MCF 10A (cell line): ENCODE measurements around the gene FNIP1. TPM values are rescaled to one million over a fixed set of nuclear protein-coding genes. Genes with fewer than 3 reads are reported as not detected.
"Not testable (repeated sequence)": the region's sequence is repeated elsewhere in the genome, so short reads cannot be mapped to it uniquely, and the experiment has no call there.

Source experiments
- BruUV-seq: library from RNA; stranded (reverse); fragments of 400-500 nt; replicated peaks from 2 replicates; lab custom pipeline; 2021; lab: Mats Ljungman, UMichigan
- CTCF ChIA-PET: fragments of 300-600 bp; sonication (Branson Sonifier 250); formaldehyde crosslinking; extraction: SDS; loops from one replicate; lab custom pipeline; 2021; ENCODE audit warnings: antibody characterized with exemption, inconsistent platforms; lab: Yijun Ruan, JAX
- POLR2A ChIA-PET: fragments of 300-600, 350-650 bp; sonication (Branson Sonifier 250); formaldehyde crosslinking; extraction: SDS; loops from one replicate; lab custom pipeline; 2020; ENCODE audit warnings: antibody characterized with exemption, inconsistent platforms; lab: Yijun Ruan, JAX
- DNase-seq: peaks from one replicate; pipeline ENCODE4 v3.0.0-alpha.2; 2018; ENCODE audit not compliant: unreplicated experiment
- H3K27ac Mint-ChIP-seq: one replicate; pipeline ENCODE4 v1.8.0; 2022; ENCODE audit warnings: mild to moderate bottlenecking, low read depth, mixed read lengths; ENCODE audit not compliant: unreplicated experiment
- H3K27me3 Mint-ChIP-seq: one replicate; pipeline ENCODE4 v1.8.0; 2022; ENCODE audit warnings: mixed read lengths; ENCODE audit not compliant: insufficient read depth, unreplicated experiment
- H3K36me3 Mint-ChIP-seq: one replicate; pipeline ENCODE4 v1.8.0; 2022; ENCODE audit warnings: mild to moderate bottlenecking, moderate library complexity, mixed read lengths; ENCODE audit not compliant: insufficient read depth, unreplicated experiment
- H3K4me1 Mint-ChIP-seq: one replicate; pipeline ENCODE4 v1.8.0; 2022; ENCODE audit warnings: mixed read lengths; ENCODE audit not compliant: insufficient read depth, unreplicated experiment
- H3K4me3 Mint-ChIP-seq: one replicate; pipeline ENCODE4 v1.8.0; 2022; ENCODE audit warnings: mild to moderate bottlenecking, moderate library complexity, mixed read lengths; ENCODE audit not compliant: unreplicated experiment
- H3K9me3 Mint-ChIP-seq: one replicate; pipeline ENCODE4 v1.8.0; 2022; ENCODE audit warnings: mixed read lengths; ENCODE audit not compliant: unreplicated experiment
- intact Hi-C: fragments of 100-400 bp; cut with micrococcal nuclease; formaldehyde crosslinking; loops from 2 replicates; pipeline ENCODE4 v1.14.1; 2022
- total RNA-seq: library from RNA; stranded (reverse); gene quantifications from 2 replicates; pipeline ENCODE4 v1.2.3, GENCODE V29; 2022
- TF ChIP-seq, protein P1 (sequence below): fragments of 200-600 bp; IDR thresholded peaks from one replicate; pipeline ENCODE4 v1.8.0; 2022; ENCODE audit warnings: antibody characterized with exemption, mild to moderate bottlenecking; ENCODE audit not compliant: unreplicated experiment

Gene FNIP1
- total RNA-seq, 1 experiment from 2014 or later: 36.3 TPM

DNA sequence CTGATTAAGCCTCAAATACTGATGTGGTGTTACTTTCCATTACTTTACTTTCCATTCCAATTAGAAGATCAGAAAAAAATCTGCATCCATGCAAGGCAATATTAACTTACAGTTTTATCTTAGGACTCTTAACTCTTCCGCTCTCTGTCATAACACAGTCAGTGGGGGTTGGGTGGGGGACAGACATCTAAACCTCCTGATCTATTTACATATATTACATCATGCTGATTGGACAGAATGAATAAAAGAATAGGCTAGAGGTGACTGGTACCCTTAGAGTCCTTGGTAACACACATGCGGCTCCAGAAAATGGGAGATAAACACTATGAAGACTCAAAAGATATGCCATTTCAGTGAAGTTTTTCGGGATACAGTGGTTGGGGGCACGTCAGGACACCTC, 189.4 kb downstream of the FNIP1 start:
- intact Hi-C loops: no loop called here
- CTCF ChIA-PET: no interaction called here
- no peak overlapping the region for H3K27ac Mint-ChIP-seq

DNA sequence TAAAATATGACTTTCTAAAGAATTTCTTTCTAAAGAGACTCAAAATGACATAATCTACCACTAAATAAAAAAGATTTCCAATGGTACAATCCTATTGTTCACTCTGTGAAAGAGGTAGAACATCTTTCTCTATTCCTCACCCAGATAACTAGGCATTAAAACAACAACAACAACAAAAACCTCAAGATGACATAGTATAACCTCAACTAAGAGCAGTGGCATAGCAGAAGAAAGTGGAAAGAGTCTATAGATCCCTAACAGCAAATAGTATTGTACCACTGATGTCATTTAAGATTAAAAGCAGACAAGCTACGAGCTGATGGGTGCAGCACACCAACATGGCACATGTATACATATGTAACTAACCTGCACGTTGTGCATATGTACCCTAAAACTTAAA, 191.7 kb downstream of the FNIP1 start:
- intact Hi-C loops: no loop called here
- CTCF ChIA-PET: interaction anchor here (1.0 to 4.0 kb wide), 5 partner anchors 9 to 458 kb away, joined by 3 to 34 read pairs (median 4); no protein-coding TSS in a partner anchor
- H3K4me1 Mint-ChIP-seq: peaks cover 23% of the 10 kb centered on the region
- no peaks in the 10 kb centered on the region for H3K9me3 Mint-ChIP-seq
- H3K27me3 Mint-ChIP-seq: no peaks in the 10 kb centered on the region
- H3K4me3 Mint-ChIP-seq: no peak overlapping the region
- H3K36me3 Mint-ChIP-seq: peaks cover 18% of the 10 kb centered on the region
- no TSS peak for BruUV-seq
- DNase-seq: no peak
- TF ChIP-seq, protein P1, sequence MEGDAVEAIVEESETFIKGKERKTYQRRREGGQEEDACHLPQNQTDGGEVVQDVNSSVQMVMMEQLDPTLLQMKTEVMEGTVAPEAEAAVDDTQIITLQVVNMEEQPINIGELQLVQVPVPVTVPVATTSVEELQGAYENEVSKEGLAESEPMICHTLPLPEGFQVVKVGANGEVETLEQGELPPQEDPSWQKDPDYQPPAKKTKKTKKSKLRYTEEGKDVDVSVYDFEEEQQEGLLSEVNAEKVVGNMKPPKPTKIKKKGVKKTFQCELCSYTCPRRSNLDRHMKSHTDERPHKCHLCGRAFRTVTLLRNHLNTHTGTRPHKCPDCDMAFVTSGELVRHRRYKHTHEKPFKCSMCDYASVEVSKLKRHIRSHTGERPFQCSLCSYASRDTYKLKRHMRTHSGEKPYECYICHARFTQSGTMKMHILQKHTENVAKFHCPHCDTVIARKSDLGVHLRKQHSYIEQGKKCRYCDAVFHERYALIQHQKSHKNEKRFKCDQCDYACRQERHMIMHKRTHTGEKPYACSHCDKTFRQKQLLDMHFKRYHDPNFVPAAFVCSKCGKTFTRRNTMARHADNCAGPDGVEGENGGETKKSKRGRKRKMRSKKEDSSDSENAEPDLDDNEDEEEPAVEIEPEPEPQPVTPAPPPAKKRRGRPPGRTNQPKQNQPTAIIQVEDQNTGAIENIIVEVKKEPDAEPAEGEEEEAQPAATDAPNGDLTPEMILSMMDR: no peak
- POLR2A ChIA-PET: interaction anchor here (0.7 to 1.1 kb wide), 2 partner anchors 175 to 1005 kb away, joined by 3 to 4 read pairs; no protein-coding TSS in a partner anchor
- H3K27ac Mint-ChIP-seq: no peak overlapping the region

More for the DNA sequence above, 189.4 kb downstream of the FNIP1 start:
- Mint-ChIP-seq H3K4me1 (peaks cover 35% of the 10 kb centered on the region), H3K36me3 (no peaks in the 10 kb centered on the region), H3K9me3 (no peaks in the 10 kb centered on the region), H3K27me3 (no peaks in the 10 kb centered on the region), H3K4me3 (no peak overlapping the region)
- no TSS peak for BruUV-seq
- POLR2A ChIA-PET: interaction anchor here (1.2 kb wide), 1 partner anchor 15 kb away, joined by 4 read pairs; no protein-coding TSS in a partner anchor
- no peak for DNase-seq
- TF ChIP-seq, protein P1: no peak

DNA sequence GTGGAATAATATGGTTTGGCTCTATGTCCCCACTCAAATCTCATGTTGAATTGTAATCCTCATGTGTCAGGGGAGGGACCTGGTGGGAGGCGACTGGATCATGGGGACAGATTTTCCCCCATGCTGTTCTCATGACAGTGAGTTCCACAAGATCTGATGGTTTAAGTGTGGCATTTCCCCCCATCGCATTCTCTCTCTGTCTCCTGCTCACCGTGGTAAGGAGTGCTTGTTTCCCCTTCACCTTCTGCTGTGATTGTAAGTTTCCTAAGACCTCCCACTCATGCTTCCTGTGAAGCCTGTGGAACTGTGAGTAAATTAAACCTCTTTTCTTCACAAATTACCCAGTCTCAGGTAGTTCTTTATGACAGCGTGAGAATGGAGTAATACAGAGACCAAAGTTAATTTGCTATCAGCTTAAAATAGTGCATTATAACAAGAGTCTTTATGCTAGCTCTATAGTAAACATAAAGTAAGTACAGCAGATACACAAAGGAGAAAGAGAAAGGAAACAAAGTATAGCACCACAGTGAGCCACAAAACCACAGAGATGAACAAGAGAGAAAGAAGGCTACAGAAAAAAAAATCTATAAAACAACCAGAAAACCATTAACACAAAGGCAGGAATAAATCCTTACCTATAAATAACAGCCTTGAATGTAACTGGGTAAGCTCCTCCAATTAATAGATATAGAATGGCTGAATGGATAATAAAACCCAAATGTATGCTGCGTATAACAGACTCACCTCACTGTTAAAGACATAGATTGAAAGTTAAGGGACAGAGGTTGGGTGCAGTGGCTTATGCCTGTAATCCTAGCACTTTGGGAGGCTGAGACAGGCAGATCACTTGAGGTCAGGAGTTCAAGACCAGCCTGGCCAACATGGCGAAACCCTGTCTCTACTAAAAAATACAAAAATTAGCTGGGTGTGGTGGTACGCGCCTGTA, 201.5 kb downstream of the FNIP1 start:
- no peaks in the 10 kb centered on the region for H3K27me3 Mint-ChIP-seq
- TF ChIP-seq, protein P1: no peak
- peaks cover 19% of the 10 kb centered on the region for H3K36me3 Mint-ChIP-seq
- BruUV-seq: no TSS peak
- H3K4me3 Mint-ChIP-seq: no peak overlapping the region
- no peak for DNase-seq
- H3K4me1 Mint-ChIP-seq: no peaks in the 10 kb centered on the region
- ChIA-PET POLR2A (interaction anchor here (0.7 kb wide), 1 partner anchor 29 kb away, joined by 3 read pairs; no protein-coding TSS in a partner anchor), CTCF (interaction anchor here (0.6 to 1.1 kb wide), 6 partner anchors 10 to 468 kb away, joined by 3 read pairs; no protein-coding TSS in a partner anchor)
- H3K27ac Mint-ChIP-seq: no peak overlapping the region
- intact Hi-C loops: no loop called here
- H3K9me3 Mint-ChIP-seq: no peaks in the 10 kb centered on the region

DNA sequence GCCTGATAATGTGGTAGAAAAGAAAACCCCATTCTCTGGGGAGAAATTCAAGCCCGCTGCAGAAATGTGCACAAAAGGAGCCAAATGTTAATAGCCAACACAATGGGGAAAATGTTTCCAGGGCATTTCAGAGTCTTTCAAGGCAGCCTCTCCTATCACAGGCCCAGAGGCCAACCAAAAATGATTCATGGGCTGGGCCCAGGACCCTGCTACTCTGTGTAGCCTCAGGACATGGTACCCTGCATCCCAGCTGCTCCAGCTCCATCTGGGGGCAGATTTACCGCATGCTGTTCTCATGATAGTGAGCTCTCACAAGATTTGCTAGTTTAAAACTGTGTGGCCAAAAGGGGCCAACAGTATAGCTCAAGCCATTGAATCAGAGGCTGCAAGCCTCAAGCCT, 202.9 kb downstream of the FNIP1 start:
- no TSS peak for BruUV-seq
- ChIA-PET CTCF (no interaction called here), POLR2A (no interaction called here)
- no peak for DNase-seq
- Mint-ChIP-seq H3K4me3 (no peak overlapping the region), H3K9me3 (no peaks in the 10 kb centered on the region), H3K36me3 (peaks cover 19% of the 10 kb centered on the region), H3K27ac (peak overlapping the region; percentile 29), H3K4me1 (no peaks in the 10 kb centered on the region), H3K27me3 (no peaks in the 10 kb centered on the region)
- intact Hi-C loops: no loop called here
- TF ChIP-seq, protein P1: no peak

DNA sequence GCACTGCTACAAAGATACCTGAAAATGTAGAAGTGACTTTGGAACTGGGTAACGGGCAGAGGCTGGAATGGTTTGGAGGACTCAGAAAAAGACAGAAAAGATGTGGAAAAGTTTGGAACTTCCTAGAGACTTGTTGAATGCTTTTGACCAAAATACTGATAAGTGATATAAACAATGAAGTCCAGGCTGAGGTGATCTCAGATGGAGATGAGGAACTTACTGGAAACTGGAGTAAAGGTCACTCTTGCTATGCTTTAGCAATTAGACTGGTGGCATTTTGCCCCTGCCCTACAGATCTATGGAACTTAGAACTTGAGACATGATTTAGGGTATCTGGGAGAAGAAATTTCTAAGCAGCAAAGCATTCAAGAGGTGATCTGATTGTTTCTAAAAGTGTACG, 203.4 kb downstream of the FNIP1 start:
- H3K27ac Mint-ChIP-seq, H3K4me1 Mint-ChIP-seq, H3K4me3 Mint-ChIP-seq, H3K27me3 Mint-ChIP-seq, intact Hi-C loops, H3K9me3 Mint-ChIP-seq, BruUV-seq, DNase-seq: not testable (repeated sequence)
- POLR2A ChIA-PET: interaction anchor here (0.7 kb wide), 1 partner anchor 94 kb away, joined by 3 read pairs; no protein-coding TSS in a partner anchor
- CTCF ChIA-PET: interaction anchor here (7.8 kb wide), 1 partner anchor 414 kb away, joined by 171 read pairs; no protein-coding TSS in a partner anchor
- peaks cover 15% of the 10 kb centered on the region for H3K36me3 Mint-ChIP-seq
